ENCODE data around the gene RPL12. TPM values are rescaled to one million over a fixed set of nuclear protein-coding genes. Genes with fewer than 3 reads are reported as not detected.

The RPL12 gene
- total and polyA plus RNA-seq, 4 donors: 289 to 829 (median 485) TPM

GRCh38 chr9:127496974-127497373 is 45.8 kb upstream of the RPL12 start:
- DNase-seq (ENCODE audit: low spot score): no peak
- peaks cover 0 to 3% (median 1%) of the 10 kb centered on the region in 4 donors for H3K4me1 ChIP-seq (ENCODE audit: control insufficient read depth in 4 of 4, insufficient read depth in 4 of 4, low read length in 3 of 4)
- WGBS: 94% methylated on average over 12 of the region's 12 CpGs
- no peak overlapping the region for H3K27ac ChIP-seq (ENCODE audit: low read depth in 1 of 2, low read length in 2 of 2)
- no peak overlapping the region for H3K9ac ChIP-seq (ENCODE audit: low read depth in 1 of 2, low read length in 2 of 2)
- TF ChIP-seq RXRA (IDR thresholded peaks at IDR 0.05) (no peak), ATF3 (IDR thresholded peaks at IDR 0.05) (no peak), MAX (IDR thresholded peaks at IDR 0.05) (no peak), SP1 (IDR thresholded peaks at IDR 0.05) (no peak), JUND (IDR thresholded peaks at IDR 0.05) (no peak), NR2F2 (IDR thresholded peaks at IDR 0.05) (no peak), REST (IDR thresholded peaks at IDR 0.05) (no peak), RAD21 (IDR thresholded peaks at IDR 0.05) (no peak), CTCF (IDR thresholded peaks at IDR 0.05; ENCODE audit: low read depth, low read length, missing input control) (no peak), GABPA (IDR thresholded peaks at IDR 0.05 in 1 of 2, conservative IDR thresholded peaks at IDR 0.05 in 1 of 2) (no peak), HNF4G (IDR thresholded peaks at IDR 0.05) (no peak), FOXA2 (IDR thresholded peaks at IDR 0.05) (no peak), FOXA1 (IDR thresholded peaks at IDR 0.05) (no peak)
- peaks cover 5 to 45% (median 20%) of the 10 kb centered on the region in 4 donors for H3K36me3 ChIP-seq (ENCODE audit: control insufficient read depth in 4 of 4, insufficient read depth in 3 of 4, low read depth in 1 of 4, low read length in 3 of 4)
- no peaks in the 10 kb centered on the region for H3K27me3 ChIP-seq (ENCODE audit: control insufficient read depth in 4 of 4, insufficient read depth in 4 of 4, low read length in 3 of 4)
- H3K9me3 ChIP-seq (ENCODE audit: control insufficient read depth in 4 of 4, low read length in 3 of 4): no peaks in the 10 kb centered on the region
- no peak overlapping the region for H3K4me3 ChIP-seq (ENCODE audit: low read depth in 1 of 3, low read length in 3 of 3)

- DNase-seq (ENCODE audit: low spot score): no peak
- Histone ChIP-seq H3K4me1 (ENCODE audit: control insufficient read depth in 4 of 4, insufficient read depth in 4 of 4, low read length in 3 of 4) (peaks cover 0 to 3% (median 1%) of the 10 kb centered on the region in 4 donors), H3K9ac (ENCODE audit: low read depth in 1 of 2, low read length in 2 of 2) (no peak overlapping the region), H3K4me3 (ENCODE audit: low read depth in 1 of 3, low read length in 3 of 3) (no peak overlapping the region), H3K27ac (ENCODE audit: low read depth in 1 of 2, low read length in 2 of 2) (no peak overlapping the region), H3K36me3 (ENCODE audit: control insufficient read depth in 4 of 4, insufficient read depth in 3 of 4, low read depth in 1 of 4, low read length in 3 of 4) (peaks cover 5 to 51% (median 21%) of the 10 kb centered on the region in 4 donors), H3K9me3 (ENCODE audit: control insufficient read depth in 4 of 4, low read length in 3 of 4) (no peaks in the 10 kb centered on the region), H3K27me3 (ENCODE audit: control insufficient read depth in 4 of 4, insufficient read depth in 4 of 4, low read length in 3 of 4) (no peaks in the 10 kb centered on the region)
- TF ChIP-seq FOXA2 (IDR thresholded peaks at IDR 0.05) (no peak), EGR1 (IDR thresholded peaks at IDR 0.05; ENCODE audit: low read depth in 2 of 2) (no peak), GABPA (IDR thresholded peaks at IDR 0.05 in 1 of 2, conservative IDR thresholded peaks at IDR 0.05 in 1 of 2) (no peak), TAF1 (conservative IDR thresholded peaks at IDR 0.05) (no peak), HNF4A (conservative IDR thresholded peaks at IDR 0.05) (no peak), FOXA1 (IDR thresholded peaks at IDR 0.05) (no peak), ATF3 (IDR thresholded peaks at IDR 0.05) (no peak), CTCF (IDR thresholded peaks at IDR 0.05; ENCODE audit: low read depth, low read length, missing input control) (no peak), SP1 (IDR thresholded peaks at IDR 0.05) (no peak), YY1 (IDR thresholded peaks at IDR 0.05) (no peak), NR2F2 (IDR thresholded peaks at IDR 0.05) (no peak), RAD21 (IDR thresholded peaks at IDR 0.05) (no peak)
- WGBS: 87% methylated on average over 14 of the region's 14 CpGs
Measured at GRCh38 chr9:127495884-127496555, 44.8 kb upstream of the RPL12 start.
